Mesenchymal stem cell (in vitro differentiated cells and primary cell): ENCODE measurements around the gene SALL2.
A peak's percentile ranks its signal among the peaks of the same experiment; 100 is the strongest.

Source experiments
- DNase-seq: peaks from one replicate; pipeline ENCODE4 v3.0.0-alpha.2; 2013
- H2AFZ ChIP-seq: one replicate; pipeline ENCODE4 v1.6.1; 2013; ENCODE audit warnings: low read depth, mild to moderate bottlenecking, control low read depth, inconsistent platforms, low read length, moderate library complexity
- H2AK5ac ChIP-seq: 2 replicates; pipeline ENCODE4 v1.6.1; 2013; ENCODE audit warnings: low read length, moderate library complexity, mild to moderate bottlenecking, inconsistent platforms; ENCODE audit not compliant: severe bottlenecking
- H2BK120ac ChIP-seq: one replicate; pipeline ENCODE4 v1.6.1; 2013; ENCODE audit warnings: low read depth, mild to moderate bottlenecking, inconsistent platforms, low read length, moderate library complexity
- H2BK12ac ChIP-seq, 2 experiments: one replicate each; pipeline ENCODE4 v1.6.1; 2013; ENCODE audit warnings: inconsistent platforms in 2 of 2, low read length in 2 of 2, mild to moderate bottlenecking in 2 of 2, moderate library complexity in 2 of 2, control low read depth in 1 of 2
- H2BK15ac ChIP-seq: one replicate; pipeline ENCODE4 v1.6.1; 2013; ENCODE audit warnings: mild to moderate bottlenecking, low read depth, inconsistent platforms; ENCODE audit not compliant: poor library complexity, severe bottlenecking
- H2BK5ac ChIP-seq: 2 replicates; pipeline ENCODE4 v1.6.1; 2013; ENCODE audit warnings: low read depth, mild to moderate bottlenecking, low read length, control low read depth, inconsistent platforms; ENCODE audit not compliant: poor library complexity, severe bottlenecking
- H3K14ac ChIP-seq, 2 experiments: one replicate each; pipeline ENCODE4 v1.6.1; 2013; ENCODE audit warnings: inconsistent platforms in 2 of 2, low read length in 2 of 2, control low read depth in 1 of 2, mild to moderate bottlenecking in 1 of 2, moderate library complexity in 1 of 2
- H3K18ac ChIP-seq, 2 experiments: one replicate each; pipeline ENCODE4 v1.6.1; 2013; ENCODE audit warnings: inconsistent platforms in 2 of 2, low read length in 2 of 2, control low read depth in 1 of 2, low read depth in 1 of 2, mild to moderate bottlenecking in 1 of 2
- H3K23ac ChIP-seq, 2 experiments: one replicate each; pipeline ENCODE4 v1.6.1; 2013; ENCODE audit warnings: inconsistent platforms in 2 of 2, low read length in 2 of 2, mild to moderate bottlenecking in 2 of 2, moderate library complexity in 2 of 2, control low read depth in 1 of 2
- H3K27ac ChIP-seq: 2 replicates; pipeline ENCODE4 v1.5.1; 2013; ENCODE audit warnings: mild to moderate bottlenecking, moderate library complexity, low read length, control low read depth, inconsistent platforms; ENCODE audit not compliant: poor library complexity, severe bottlenecking
- H3K27me3 ChIP-seq, 2 experiments: 2 replicates each; pipeline versions ENCODE4 v1.6.1 to v1.7.0; 2013; ENCODE audit warnings: low read length in 2 of 2, mild to moderate bottlenecking in 2 of 2, moderate library complexity in 2 of 2, control low read depth in 1 of 2, inconsistent platforms in 1 of 2; ENCODE audit not compliant: control insufficient read depth in 1 of 2, insufficient read depth in 1 of 2
- H3K36me3 ChIP-seq, 2 experiments: 2 replicates each; pipeline versions ENCODE4 v1.6.1 to v1.7.0; 2013; ENCODE audit warnings: low read length in 2 of 2, control low read depth in 1 of 2, inconsistent platforms in 1 of 2, low read depth in 1 of 2, mild to moderate bottlenecking in 1 of 2; ENCODE audit not compliant: insufficient read depth in 2 of 2, control insufficient read depth in 1 of 2
- H3K4ac ChIP-seq, 2 experiments: one replicate each; pipeline ENCODE4 v1.6.1; 2013; ENCODE audit warnings: inconsistent platforms in 2 of 2, low read length in 2 of 2, mild to moderate bottlenecking in 2 of 2, moderate library complexity in 2 of 2, control low read depth in 1 of 2, low read depth in 1 of 2
- H3K4me1 ChIP-seq: 2 replicates; pipeline ENCODE4 v1.6.1; 2013; ENCODE audit warnings: low read depth, low read length, control low read depth; ENCODE audit not compliant: control insufficient read depth, insufficient read depth
- H3K4me2 ChIP-seq: 2 replicates; pipeline ENCODE4 v1.6.1; 2013; ENCODE audit warnings: low read length, mild to moderate bottlenecking, inconsistent platforms; ENCODE audit not compliant: poor library complexity, severe bottlenecking
- H3K4me3 ChIP-seq, 2 experiments: 2 replicates each; pipeline versions ENCODE4 v1.5.1 to v1.7.0; 2013; ENCODE audit warnings: low read length in 2 of 2, mild to moderate bottlenecking in 2 of 2, control low read depth in 1 of 2, low read depth in 1 of 2; ENCODE audit not compliant: insufficient read depth in 1 of 2
- H3K79me1 ChIP-seq: replicated peaks from 2 replicates; pipeline ENCODE4 v1.6.1; 2013; ENCODE audit warnings: mild to moderate bottlenecking, control low read depth, low read length, inconsistent platforms; ENCODE audit not compliant: poor library complexity, severe bottlenecking
- H3K9ac ChIP-seq: 2 replicates; pipeline ENCODE4 v1.7.0; 2013; ENCODE audit warnings: mild to moderate bottlenecking, low read length, moderate library complexity
- H3K9me3 ChIP-seq: 2 replicates; pipeline ENCODE4 v1.7.0; 2013; ENCODE audit warnings: mild to moderate bottlenecking, low read length; ENCODE audit not compliant: control insufficient read depth
- H4K8ac ChIP-seq: one replicate; pipeline ENCODE4 v1.6.1; 2013; ENCODE audit warnings: inconsistent platforms, mild to moderate bottlenecking, low read length, moderate library complexity
- H4K91ac ChIP-seq: one replicate; pipeline ENCODE4 v1.6.1; 2013; ENCODE audit warnings: mild to moderate bottlenecking, low read length, inconsistent platforms
- WGBS: methylation state at CpG from one replicate; pipeline ENCODE4 v1.1.7; 2013; ENCODE audit warnings: mixed read lengths; 5-methylcytosine and 5-hydroxymethylcytosine counted together

SALL2 gene

DNA sequence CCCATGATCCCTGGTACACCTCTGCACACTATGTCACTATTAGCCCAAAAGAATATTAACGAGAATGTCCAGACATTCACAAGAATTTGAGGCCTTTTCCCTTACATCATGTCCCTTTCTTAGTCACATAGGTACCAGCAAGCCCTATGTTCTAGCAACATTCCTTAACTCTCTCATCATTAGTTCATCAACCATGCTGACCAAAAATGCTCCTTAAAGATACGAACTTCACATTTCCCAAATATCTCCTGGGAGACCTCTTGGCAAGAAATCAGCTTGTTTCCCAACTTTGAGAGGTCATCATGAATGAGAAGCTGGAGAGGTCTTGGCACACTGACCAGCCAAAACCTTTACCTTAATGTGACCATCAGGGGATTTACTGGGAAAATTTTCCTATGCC lies 4.6 kb downstream of the SALL2 start:
- Histone ChIP-seq H3K27me3 (no peaks in the 10 kb centered on the region), H3K79me1 (peaks cover 37% of the 10 kb centered on the region), H3K4me2 (no peak overlapping the region), H2AFZ (no peak overlapping the region), H4K91ac (no peak overlapping the region), H3K4me3 (no peak overlapping the region), H3K27ac (no peak overlapping the region), H4K8ac (no peak overlapping the region), H3K14ac (no peak overlapping the region), H3K18ac (no peak overlapping the region), H2BK12ac (no peak overlapping the region), H3K9ac (no peak overlapping the region), H3K36me3 (peaks cover 0 to 30% of the 10 kb centered on the region in 2 experiments), H3K4ac (no peak overlapping the region), H2AK5ac (no peak overlapping the region), H3K23ac (no peak overlapping the region), H2BK120ac (no peak overlapping the region), H3K9me3 (no peaks in the 10 kb centered on the region), H3K4me1 (peaks cover 22% of the 10 kb centered on the region), H2BK5ac (no peak overlapping the region), H2BK15ac (no peak overlapping the region)
- WGBS, result 58% methylated on average over 2 of the region's 2 CpGs
- DNase-seq, result peak; percentile 40

- Histone ChIP-seq H3K27me3 (no peaks in the 10 kb centered on the region), H3K9ac (no peak overlapping the region), H2BK15ac (no peak overlapping the region), H3K36me3 (peaks cover 0 to 30% of the 10 kb centered on the region in 2 experiments), H4K8ac (no peak overlapping the region), H2AFZ (no peak overlapping the region), H2BK5ac (no peak overlapping the region), H3K4me2 (no peak overlapping the region), H4K91ac (no peak overlapping the region), H3K14ac (no peak overlapping the region), H3K18ac (no peak overlapping the region), H3K23ac (no peak overlapping the region), H3K4me3 (no peak overlapping the region), H3K79me1 (peaks cover 37% of the 10 kb centered on the region), H3K4ac (no peak overlapping the region), H3K4me1 (peaks cover 22% of the 10 kb centered on the region), H2BK120ac (no peak overlapping the region), H2AK5ac (no peak overlapping the region), H3K9me3 (no peaks in the 10 kb centered on the region), H3K27ac (no peak overlapping the region), H2BK12ac (no peak overlapping the region)
- 91% methylated on average over 1 of the region's 1 CpG for WGBS
- DNase-seq, result no peak
Measured at GRCh38 chr14:21520767-21521166, 5.4 kb downstream of the SALL2 start.

DNA sequence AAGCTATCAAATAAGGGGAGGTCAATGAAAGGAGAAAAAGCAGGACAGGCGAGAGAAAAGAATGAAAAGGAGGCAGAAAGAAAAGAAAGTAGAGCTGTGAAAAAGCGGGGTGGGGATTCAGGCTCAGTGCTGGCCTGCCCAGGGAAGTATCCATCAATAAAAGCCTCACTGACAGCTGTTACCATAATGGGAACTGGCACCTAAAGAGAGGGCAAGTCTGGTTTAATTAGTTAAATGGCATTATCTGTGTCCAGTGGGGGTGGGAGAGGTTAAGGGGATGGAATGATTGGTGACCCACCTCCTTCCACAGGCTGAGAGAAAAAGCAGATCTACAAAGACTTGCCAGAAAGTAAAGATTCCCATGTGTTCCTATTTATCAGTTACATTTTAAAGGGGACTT lies 7.4 kb downstream of the SALL2 start:
- H3K4me1 ChIP-seq, result peaks cover 6% of the 10 kb centered on the region
- no peak overlapping the region for H3K4ac ChIP-seq
- no peaks in the 10 kb centered on the region for H3K9me3 ChIP-seq
- no peak overlapping the region for H3K4me2 ChIP-seq
- 92% methylated on average over 2 of the region's 2 CpGs for WGBS
- no peak overlapping the region for H4K8ac ChIP-seq
- no peak overlapping the region for H2BK120ac ChIP-seq
- no peak overlapping the region for H3K23ac ChIP-seq
- no peak overlapping the region for H3K4me3 ChIP-seq
- no peak overlapping the region for H2BK12ac ChIP-seq
- no peak overlapping the region for H3K9ac ChIP-seq
- no peak overlapping the region for H2BK5ac ChIP-seq
- H2BK15ac ChIP-seq, result no peak overlapping the region
- H3K27ac ChIP-seq, result no peak overlapping the region
- peaks cover 0 to 15% of the 10 kb centered on the region in 2 experiments for H3K36me3 ChIP-seq
- DNase-seq, result no peak
- no peak overlapping the region for H3K18ac ChIP-seq
- H3K79me1 ChIP-seq, result peaks cover 20% of the 10 kb centered on the region
- H2AK5ac ChIP-seq, result no peak overlapping the region
- H3K27me3 ChIP-seq, result no peaks in the 10 kb centered on the region
- H2AFZ ChIP-seq, result no peak overlapping the region
- H3K14ac ChIP-seq, result no peak overlapping the region
- H4K91ac ChIP-seq, result no peak overlapping the region

DNA sequence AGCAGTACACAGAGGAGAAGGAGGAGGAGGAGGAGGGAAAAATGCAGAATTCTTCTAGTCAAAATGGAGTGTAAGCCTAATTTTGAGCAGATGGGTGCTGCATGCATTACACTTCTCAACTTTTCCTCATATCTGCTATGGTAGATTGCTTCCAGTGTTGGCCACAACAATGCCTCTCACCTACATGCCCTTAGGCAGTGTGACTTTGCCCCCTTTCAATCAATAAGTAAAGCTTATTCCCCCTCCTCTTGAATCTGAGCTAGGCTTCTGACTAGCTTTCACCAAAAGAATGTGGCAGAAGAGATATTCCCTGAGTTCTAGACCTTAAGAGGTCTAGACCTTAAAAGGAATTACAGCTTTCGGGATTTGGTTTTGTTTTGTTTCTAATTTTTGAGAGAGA lies 11.8 kb downstream of the SALL2 start:
- no peak overlapping the region for H2AK5ac ChIP-seq
- no peak overlapping the region for H4K8ac ChIP-seq
- no peak overlapping the region for H3K4me3 ChIP-seq
- no peak overlapping the region for H2BK15ac ChIP-seq
- H2BK12ac ChIP-seq, result no peak overlapping the region
- no peaks in the 10 kb centered on the region for H3K27me3 ChIP-seq
- no peak overlapping the region for H3K27ac ChIP-seq
- H4K91ac ChIP-seq, result no peak overlapping the region
- no peaks in the 10 kb centered on the region for H3K79me1 ChIP-seq
- no peaks in the 10 kb centered on the region for H3K36me3 ChIP-seq
- WGBS, result 83% methylated on average over 1 of the region's 1 CpG
- H3K9me3 ChIP-seq, result no peaks in the 10 kb centered on the region
- no peak for DNase-seq
- no peak overlapping the region for H3K9ac ChIP-seq
- H3K4me2 ChIP-seq, result no peak overlapping the region
- H2BK5ac ChIP-seq, result no peak overlapping the region
- H3K14ac ChIP-seq, result no peak overlapping the region
- H3K4ac ChIP-seq, result no peak overlapping the region
- H2BK120ac ChIP-seq, result no peak overlapping the region
- H2AFZ ChIP-seq, result no peak overlapping the region
- no peaks in the 10 kb centered on the region for H3K4me1 ChIP-seq
- H3K23ac ChIP-seq, result no peak overlapping the region
- no peak overlapping the region for H3K18ac ChIP-seq
